ENCODE results near the gene LRRC8A.

The LRRC8A gene

GRCh38 chr9:128901379-128901778 is 19.4 kb downstream of the LRRC8A start:
- no peak for DNase-seq (ENCODE audit: low read depth in 2 of 2, low spot score in 1 of 2)

GRCh38 chr9:128901822-128902221 is 19.9 kb downstream of the LRRC8A start:
- DNase-seq (ENCODE audit: low read depth in 2 of 2, low spot score in 1 of 2) = no peak

GRCh38 chr9:128902351-128903078 is 20.6 kb downstream of the LRRC8A start:
- DNase-seq (ENCODE audit: low read depth in 2 of 2, low spot score in 1 of 2) = peak; percentile 68 to 70

- DNase-seq (ENCODE audit: low read depth in 2 of 2, low spot score in 1 of 2) = no peak
Observed at GRCh38 chr9:128903079-128903461, 21.1 kb downstream of the LRRC8A start.

- no peak for DNase-seq (ENCODE audit: low read depth in 2 of 2, low spot score in 1 of 2)
Observed at GRCh38 chr9:128903871-128904620, 22.1 kb downstream of the LRRC8A start.

GRCh38 chr9:128905964-128906363 is 24.0 kb downstream of the LRRC8A start:
- no peak for DNase-seq (ENCODE audit: low read depth in 2 of 2, low spot score in 1 of 2)

GRCh38 chr9:128906741-128907140 is 24.8 kb downstream of the LRRC8A start:
- DNase-seq (ENCODE audit: low read depth in 2 of 2, low spot score in 1 of 2) = no peak

GRCh38 chr9:128908372-128908771 is 26.4 kb downstream of the LRRC8A start:
- no peak for DNase-seq (ENCODE audit: low read depth in 2 of 2, low spot score in 1 of 2)

GRCh38 chr9:128909859-128910258 is 27.9 kb downstream of the LRRC8A start:
- no peak for DNase-seq (ENCODE audit: low read depth in 2 of 2, low spot score in 1 of 2)

GRCh38 chr9:128910906-128911305 is 29.0 kb downstream of the LRRC8A start:
- DNase-seq (ENCODE audit: low read depth in 2 of 2, low spot score in 1 of 2) = no peak

GRCh38 chr9:128911529-128912035 is 29.6 kb downstream of the LRRC8A start:
- no peak for DNase-seq (ENCODE audit: low read depth in 2 of 2, low spot score in 1 of 2)

- no peak for DNase-seq (ENCODE audit: low read depth in 2 of 2, low spot score in 1 of 2)
Observed at GRCh38 chr9:128912270-128912853, 30.4 kb downstream of the LRRC8A start.

- no peak for DNase-seq (ENCODE audit: low read depth in 2 of 2, low spot score in 1 of 2)
Observed at GRCh38 chr9:128913048-128913900, 31.3 kb downstream of the LRRC8A start.

- DNase-seq (ENCODE audit: low read depth in 2 of 2, low spot score in 1 of 2) = no peak
Observed at GRCh38 chr9:128913995-128914772, 32.3 kb downstream of the LRRC8A start.

- no peak for DNase-seq (ENCODE audit: low read depth in 2 of 2, low spot score in 1 of 2)
Observed at GRCh38 chr9:128916204-128916603, 34.3 kb downstream of the LRRC8A start.

- DNase-seq (ENCODE audit: low read depth in 2 of 2, low spot score in 1 of 2) = no peak
Observed at GRCh38 chr9:128916745-128917144, 34.8 kb downstream of the LRRC8A start.

GRCh38 chr9:128917151-128917849 is 35.4 kb downstream of the LRRC8A start:
- no peak for DNase-seq (ENCODE audit: low read depth in 2 of 2, low spot score in 1 of 2)

GRCh38 chr9:128918921-128919320 is 37.0 kb downstream of the LRRC8A start:
- DNase-seq (ENCODE audit: low read depth in 2 of 2, low spot score in 1 of 2) = no peak

- DNase-seq (ENCODE audit: low read depth in 2 of 2, low spot score in 1 of 2) = no peak
Observed at GRCh38 chr9:128919402-128920089, 37.6 kb downstream of the LRRC8A start.

Measured in stimulated activated CD8-positive, alpha-beta memory T cell treated with anti-CD3 and anti-CD28 coated beads, Interleukin-4, amount 100 ng/mL, for 4 hours (primary cell).